HepG2 (cell line): ENCODE measurements around the gene SCRT2. TPM values are rescaled to one million over a fixed set of nuclear protein-coding genes. Genes with fewer than 3 reads are reported as not detected.

Source experiments
- AGO2 ChIP-seq: fragments of 200-400 bp; formaldehyde crosslinking; optimal IDR thresholded peaks from 2 replicates; pipeline ENCODE3; 2017; ENCODE audit warnings: mild to moderate bottlenecking, low read depth, low read length, moderate library complexity
- BRD4 ChIP-seq: sonication (generic); formaldehyde crosslinking; IDR thresholded peaks from 2 replicates; pipeline ENCODE4 v1.4.0; 2020; ENCODE audit warnings: missing genetic modification reagents
- CAMTA2 ChIP-seq: sonication (generic); formaldehyde crosslinking; IDR thresholded peaks from 2 replicates; pipeline ENCODE4 v1.4.0; 2020; ENCODE audit warnings: mild to moderate bottlenecking, missing genetic modification reagents, borderline replicate concordance
- HNF4A ChIP-seq: sonication (generic); formaldehyde crosslinking; IDR thresholded peaks from 2 replicates; pipeline ENCODE4 v1.4.0; 2020; ENCODE audit warnings: missing genetic modification reagents
- PAWR ChIP-seq: sonication (generic); formaldehyde crosslinking; IDR thresholded peaks from 2 replicates; pipeline ENCODE4 v1.4.0; 2020; ENCODE audit warnings: missing genetic modification reagents, mild to moderate bottlenecking, borderline replicate concordance
- SAP130 ChIP-seq: IDR thresholded peaks from 2 replicates; pipeline ENCODE4 v1.6.1; 2016; ENCODE audit warnings: low read depth
- TSC22D2 ChIP-seq: sonication (generic); formaldehyde crosslinking; IDR thresholded peaks from 2 replicates; pipeline ENCODE4 v1.5.1; 2020; ENCODE audit warnings: missing genetic modification reagents, mild to moderate bottlenecking, borderline replicate concordance
- ZNF326 ChIP-seq: sonication (generic); formaldehyde crosslinking; IDR thresholded peaks from 2 replicates; pipeline ENCODE4 v1.4.0; 2020; ENCODE audit warnings: missing genetic modification reagents, borderline replicate concordance
- ZNF616 ChIP-seq: sonication (generic); formaldehyde crosslinking; IDR thresholded peaks from 2 replicates; pipeline ENCODE4 v1.5.0; 2020; ENCODE audit warnings: low read depth, mild to moderate bottlenecking, missing genetic modification reagents
- ZNF670 ChIP-seq: sonication (generic); formaldehyde crosslinking; IDR thresholded peaks from 2 replicates; pipeline ENCODE4 v1.8.0; 2022; ENCODE audit warnings: mild to moderate bottlenecking, missing genetic modification reagents, borderline replicate concordance
- ZSCAN12 ChIP-seq: sonication (generic); formaldehyde crosslinking; IDR thresholded peaks from 2 replicates; pipeline ENCODE4 v1.9.0; 2021; ENCODE audit warnings: mild to moderate bottlenecking, missing genetic modification reagents
- polyA plus RNA-seq, 8 experiments: library from polyadenylated mRNA; depleted of rRNA in 3 of 8; stranded (reverse) in 7 of 8; unstranded in 1 of 8; fragments of >200 nt; fragmentation: Illumina TruSeq in 4 of 8; extraction: Trizol in 4 of 8; gene quantifications; 2 replicates each; pipeline versions ENCODE4 v1.2.1 to v1.2.3, GENCODE V29; 2011 to 2016; ENCODE audit warnings: low read depth in 4 of 8, missing spikeins in 1 of 8, mixed read lengths in 1 of 8; ENCODE audit not compliant: insufficient read depth in 1 of 8
- total RNA-seq, 5 experiments: library from RNA; depleted of rRNA; stranded (reverse); fragments of >200 nt; fragmentation: Illumina TruSeq; extraction: Trizol; gene quantifications; 2 replicates each; pipeline ENCODE4 v1.2.3, GENCODE V29; 2016; ENCODE audit warnings: low read depth in 1 of 5
- TF ChIP-seq, protein P1 (sequence below): sonication (generic); formaldehyde crosslinking; IDR thresholded peaks from 2 replicates; pipeline ENCODE4 v1.4.0; 2020; ENCODE audit warnings: mild to moderate bottlenecking, missing genetic modification reagents
- TF ChIP-seq, protein P2 (sequence below), 2 experiments: IDR thresholded peaks; 2 replicates each; pipeline ENCODE4 v1.6.1; 2011 to 2012; ENCODE audit warnings: low read length in 2 of 2, borderline replicate concordance in 1 of 2, low read depth in 1 of 2, mild to moderate bottlenecking in 1 of 2, moderate library complexity in 1 of 2
- TF ChIP-seq, protein P3 (sequence below): sonication (generic); formaldehyde crosslinking; IDR thresholded peaks from 2 replicates; pipeline ENCODE4 v1.5.1; 2020; ENCODE audit warnings: mild to moderate bottlenecking, missing genetic modification reagents

Gene SCRT2
- total and polyA plus RNA-seq, 2 of the 13 experiments (the other 11 are each of a cell fraction or from before 2014, with no cell fraction given): not detected

DNA sequence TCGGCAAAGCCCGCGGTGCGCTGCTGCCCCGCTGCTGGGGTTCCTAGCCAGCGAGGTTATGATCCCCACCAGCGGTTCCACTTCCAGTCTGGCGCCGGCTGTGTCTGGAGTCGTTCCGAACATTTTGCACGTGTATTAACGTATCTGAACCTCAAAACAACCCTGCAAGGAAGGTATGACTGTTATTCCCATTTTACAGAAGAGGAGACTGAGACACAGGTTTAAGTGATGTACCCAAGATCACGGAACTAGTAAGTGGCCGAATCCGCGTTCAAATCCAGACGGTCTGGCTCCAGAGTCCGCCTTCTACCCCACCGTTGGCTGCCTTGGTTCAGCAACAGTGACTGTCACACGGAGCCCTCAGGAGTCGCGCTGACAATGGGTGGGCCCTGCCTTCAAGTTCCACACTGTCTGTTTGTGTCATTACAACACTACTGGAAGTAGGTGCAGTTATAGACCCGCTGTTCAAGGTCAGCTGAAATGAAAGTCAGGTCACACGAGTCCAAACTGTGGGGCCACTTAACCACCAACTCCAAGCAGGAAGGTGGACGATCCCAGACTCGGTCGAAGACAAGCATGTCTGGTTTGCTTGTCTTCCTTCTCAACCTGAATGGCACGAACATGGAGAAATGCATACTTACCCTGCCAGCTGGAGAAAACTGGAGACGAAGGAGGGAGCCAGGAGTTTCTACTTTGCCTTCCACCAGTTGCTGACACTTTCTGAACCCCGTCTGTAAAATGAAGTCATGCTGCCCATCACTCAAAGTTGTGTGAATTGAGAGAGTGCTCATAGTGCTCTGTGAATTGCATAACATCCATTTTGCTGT is 21.8 kb downstream of the SCRT2 start (continued):
- TF ChIP-seq, protein P1, sequence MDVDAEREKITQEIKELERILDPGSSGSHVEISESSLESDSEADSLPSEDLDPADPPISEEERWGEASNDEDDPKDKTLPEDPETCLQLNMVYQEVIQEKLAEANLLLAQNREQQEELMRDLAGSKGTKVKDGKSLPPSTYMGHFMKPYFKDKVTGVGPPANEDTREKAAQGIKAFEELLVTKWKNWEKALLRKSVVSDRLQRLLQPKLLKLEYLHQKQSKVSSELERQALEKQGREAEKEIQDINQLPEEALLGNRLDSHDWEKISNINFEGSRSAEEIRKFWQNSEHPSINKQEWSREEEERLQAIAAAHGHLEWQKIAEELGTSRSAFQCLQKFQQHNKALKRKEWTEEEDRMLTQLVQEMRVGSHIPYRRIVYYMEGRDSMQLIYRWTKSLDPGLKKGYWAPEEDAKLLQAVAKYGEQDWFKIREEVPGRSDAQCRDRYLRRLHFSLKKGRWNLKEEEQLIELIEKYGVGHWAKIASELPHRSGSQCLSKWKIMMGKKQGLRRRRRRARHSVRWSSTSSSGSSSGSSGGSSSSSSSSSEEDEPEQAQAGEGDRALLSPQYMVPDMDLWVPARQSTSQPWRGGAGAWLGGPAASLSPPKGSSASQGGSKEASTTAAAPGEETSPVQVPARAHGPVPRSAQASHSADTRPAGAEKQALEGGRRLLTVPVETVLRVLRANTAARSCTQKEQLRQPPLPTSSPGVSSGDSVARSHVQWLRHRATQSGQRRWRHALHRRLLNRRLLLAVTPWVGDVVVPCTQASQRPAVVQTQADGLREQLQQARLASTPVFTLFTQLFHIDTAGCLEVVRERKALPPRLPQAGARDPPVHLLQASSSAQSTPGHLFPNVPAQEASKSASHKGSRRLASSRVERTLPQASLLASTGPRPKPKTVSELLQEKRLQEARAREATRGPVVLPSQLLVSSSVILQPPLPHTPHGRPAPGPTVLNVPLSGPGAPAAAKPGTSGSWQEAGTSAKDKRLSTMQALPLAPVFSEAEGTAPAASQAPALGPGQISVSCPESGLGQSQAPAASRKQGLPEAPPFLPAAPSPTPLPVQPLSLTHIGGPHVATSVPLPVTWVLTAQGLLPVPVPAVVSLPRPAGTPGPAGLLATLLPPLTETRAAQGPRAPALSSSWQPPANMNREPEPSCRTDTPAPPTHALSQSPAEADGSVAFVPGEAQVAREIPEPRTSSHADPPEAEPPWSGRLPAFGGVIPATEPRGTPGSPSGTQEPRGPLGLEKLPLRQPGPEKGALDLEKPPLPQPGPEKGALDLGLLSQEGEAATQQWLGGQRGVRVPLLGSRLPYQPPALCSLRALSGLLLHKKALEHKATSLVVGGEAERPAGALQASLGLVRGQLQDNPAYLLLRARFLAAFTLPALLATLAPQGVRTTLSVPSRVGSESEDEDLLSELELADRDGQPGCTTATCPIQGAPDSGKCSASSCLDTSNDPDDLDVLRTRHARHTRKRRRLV (CRISPR knock-in tag): no peak; the same call in 1 of the 2 replicates
- TF ChIP-seq ZSCAN12 (CRISPR knock-in tag) (no peak), TSC22D2 (CRISPR knock-in tag) (no peak), CAMTA2 (peak; percentile 82), ZNF326 (no peak), AGO2 (no peak), HNF4A (peak; percentile 69), PAWR (CRISPR knock-in tag) (no peak), ZNF616 (CRISPR knock-in tag) (no peak), SAP130 (CRISPR knock-in tag) (peak; percentile 37; the same call in 1 of the 2 replicates), BRD4 (CRISPR knock-in tag) (no peak), ZNF670 (peak; percentile 17; the same call in 1 of the 2 replicates)
- TF ChIP-seq, protein P2, sequence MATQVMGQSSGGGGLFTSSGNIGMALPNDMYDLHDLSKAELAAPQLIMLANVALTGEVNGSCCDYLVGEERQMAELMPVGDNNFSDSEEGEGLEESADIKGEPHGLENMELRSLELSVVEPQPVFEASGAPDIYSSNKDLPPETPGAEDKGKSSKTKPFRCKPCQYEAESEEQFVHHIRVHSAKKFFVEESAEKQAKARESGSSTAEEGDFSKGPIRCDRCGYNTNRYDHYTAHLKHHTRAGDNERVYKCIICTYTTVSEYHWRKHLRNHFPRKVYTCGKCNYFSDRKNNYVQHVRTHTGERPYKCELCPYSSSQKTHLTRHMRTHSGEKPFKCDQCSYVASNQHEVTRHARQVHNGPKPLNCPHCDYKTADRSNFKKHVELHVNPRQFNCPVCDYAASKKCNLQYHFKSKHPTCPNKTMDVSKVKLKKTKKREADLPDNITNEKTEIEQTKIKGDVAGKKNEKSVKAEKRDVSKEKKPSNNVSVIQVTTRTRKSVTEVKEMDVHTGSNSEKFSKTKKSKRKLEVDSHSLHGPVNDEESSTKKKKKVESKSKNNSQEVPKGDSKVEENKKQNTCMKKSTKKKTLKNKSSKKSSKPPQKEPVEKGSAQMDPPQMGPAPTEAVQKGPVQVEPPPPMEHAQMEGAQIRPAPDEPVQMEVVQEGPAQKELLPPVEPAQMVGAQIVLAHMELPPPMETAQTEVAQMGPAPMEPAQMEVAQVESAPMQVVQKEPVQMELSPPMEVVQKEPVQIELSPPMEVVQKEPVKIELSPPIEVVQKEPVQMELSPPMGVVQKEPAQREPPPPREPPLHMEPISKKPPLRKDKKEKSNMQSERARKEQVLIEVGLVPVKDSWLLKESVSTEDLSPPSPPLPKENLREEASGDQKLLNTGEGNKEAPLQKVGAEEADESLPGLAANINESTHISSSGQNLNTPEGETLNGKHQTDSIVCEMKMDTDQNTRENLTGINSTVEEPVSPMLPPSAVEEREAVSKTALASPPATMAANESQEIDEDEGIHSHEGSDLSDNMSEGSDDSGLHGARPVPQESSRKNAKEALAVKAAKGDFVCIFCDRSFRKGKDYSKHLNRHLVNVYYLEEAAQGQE (IDR thresholded peaks at IDR 0.05; ENCODE audit: borderline replicate concordance in 1 of 2, low read depth in 1 of 2, low read length in 2 of 2): peak in 1 of 2 experiments; percentile 4; a peak in 2 of 4 replicates
- TF ChIP-seq, protein P3, sequence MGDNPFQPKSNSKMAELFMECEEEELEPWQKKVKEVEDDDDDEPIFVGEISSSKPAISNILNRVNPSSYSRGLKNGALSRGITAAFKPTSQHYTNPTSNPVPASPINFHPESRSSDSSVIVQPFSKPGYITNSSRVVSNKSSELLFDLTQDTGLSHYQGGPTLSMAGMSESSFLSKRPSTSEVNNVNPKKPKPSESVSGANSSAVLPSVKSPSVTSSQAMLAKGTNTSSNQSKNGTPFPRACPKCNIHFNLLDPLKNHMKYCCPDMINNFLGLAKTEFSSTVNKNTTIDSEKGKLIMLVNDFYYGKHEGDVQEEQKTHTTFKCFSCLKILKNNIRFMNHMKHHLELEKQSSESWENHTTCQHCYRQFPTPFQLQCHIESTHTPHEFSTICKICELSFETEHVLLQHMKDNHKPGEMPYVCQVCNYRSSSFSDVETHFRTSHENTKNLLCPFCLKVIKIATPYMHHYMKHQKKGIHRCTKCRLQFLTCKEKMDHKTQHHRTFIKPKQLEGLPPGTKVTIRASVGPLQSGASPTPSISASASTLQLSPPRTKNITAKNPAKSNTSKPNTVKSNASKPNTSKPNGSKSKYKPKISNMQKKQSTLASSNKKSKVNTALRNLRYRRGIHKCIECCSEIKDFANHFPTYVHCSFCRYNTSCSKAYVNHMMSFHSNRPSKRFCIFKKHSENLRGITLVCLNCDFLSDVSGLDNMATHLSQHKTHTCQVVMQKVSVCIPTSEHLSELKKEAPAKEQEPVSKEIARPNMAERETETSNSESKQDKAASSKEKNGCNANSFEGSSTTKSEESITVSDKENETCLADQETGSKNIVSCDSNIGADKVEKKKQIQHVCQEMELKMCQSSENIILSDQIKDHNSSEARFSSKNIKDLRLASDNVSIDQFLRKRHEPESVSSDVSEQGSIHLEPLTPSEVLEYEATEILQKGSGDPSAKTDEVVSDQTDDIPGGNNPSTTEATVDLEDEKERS: no peak
